HEK293T (cell line): ENCODE results near the gene PRRT2.

Experiments
- CTCF ChIA-PET: fragments of 350-600 bp; formaldehyde crosslinking; extraction: SDS; loops from one replicate; lab custom pipeline; 2021; ENCODE audit warnings: antibody characterized with exemption, inconsistent platforms; lab: Yijun Ruan, JAX
- POLR2A ChIA-PET: fragments of 350-600 bp; formaldehyde crosslinking; extraction: SDS; loops from one replicate; lab custom pipeline; 2020; ENCODE audit warnings: antibody characterized with exemption, inconsistent platforms; lab: Yijun Ruan, JAX
- DNase-seq: peaks from one replicate; pipeline ENCODE4 v3.0.0; 2012; ENCODE audit warnings: mixed read lengths; ENCODE audit errors: extremely low spot score
- ARNT ChIP-seq: fragments of 450-650 bp; IDR thresholded peaks from 2 replicates; pipeline ENCODE4 v1.6.1; 2017; ENCODE audit warnings: mild to moderate bottlenecking
- BHLHE40 ChIP-seq: fragments of 450-650 bp; IDR thresholded peaks from 2 replicates; pipeline ENCODE4 v1.6.1; 2016; ENCODE audit warnings: mild to moderate bottlenecking, moderate library complexity, borderline replicate concordance
- CTBP1 ChIP-seq: fragments of 450-650 bp; IDR thresholded peaks from 2 replicates; pipeline ENCODE4 v1.6.1; 2016; ENCODE audit warnings: borderline replicate concordance
- ELF4 ChIP-seq: fragments of 450-650 bp; IDR thresholded peaks from 2 replicates; pipeline ENCODE4 v1.6.1; 2017; ENCODE audit warnings: antibody characterized with exemption
- FOXA1 ChIP-seq: fragments of 450-650 bp; IDR thresholded peaks from 2 replicates; pipeline ENCODE4 v1.6.1; 2016; ENCODE audit warnings: mild to moderate bottlenecking
- FOXK2 ChIP-seq: fragments of 450-650 bp; IDR thresholded peaks from 2 replicates; pipeline ENCODE4 v1.6.1; 2016; ENCODE audit warnings: mild to moderate bottlenecking
- FOXM1 ChIP-seq: fragments of 450-650 bp; IDR thresholded peaks from 2 replicates; pipeline ENCODE4 v1.6.1; 2017; ENCODE audit warnings: mild to moderate bottlenecking, borderline replicate concordance
- HDGF ChIP-seq: fragments of 450-650 bp; IDR thresholded peaks from 2 replicates; pipeline ENCODE4 v1.6.1; 2017; ENCODE audit warnings: antibody characterized with exemption, borderline replicate concordance
- L3MBTL2 ChIP-seq: fragments of 450-650 bp; conservative IDR thresholded peaks from 2 replicates; pipeline ENCODE4 v1.6.1; 2016; ENCODE audit warnings: mild to moderate bottlenecking
- LEF1 ChIP-seq: fragments of 450-650 bp; IDR thresholded peaks from 2 replicates; pipeline ENCODE4 v1.6.1; 2017; ENCODE audit warnings: mild to moderate bottlenecking, borderline replicate concordance
- NFRKB ChIP-seq: fragments of 450-650 bp; IDR thresholded peaks from 2 replicates; pipeline ENCODE4 v1.6.1; 2016; ENCODE audit warnings: mild to moderate bottlenecking, moderate library complexity
- PKNOX1 ChIP-seq: fragments of 450-650 bp; IDR thresholded peaks from 2 replicates; pipeline ENCODE4 v1.6.1; 2016
- SP1 ChIP-seq: fragments of 450-650 bp; IDR thresholded peaks from 2 replicates; pipeline ENCODE4 v1.6.1; 2017
- SUZ12 ChIP-seq: fragments of 450-650 bp; IDR thresholded peaks from 2 replicates; pipeline ENCODE4 v1.6.1; 2016; ENCODE audit warnings: mild to moderate bottlenecking
- TARDBP ChIP-seq: fragments of 450-650 bp; IDR thresholded peaks from 2 replicates; pipeline ENCODE4 v1.6.1; 2016
- ZNF384 ChIP-seq: fragments of 450-650 bp; IDR thresholded peaks from 2 replicates; pipeline ENCODE4 v1.6.1; 2016

PRRT2 gene

GRCh38 chr16:29811896-29812665 is at the start of gene PRRT2:
Gene PRRT2 (plus strand): TSS chr16:29812193. CDS start chr16:29813055, 862 bp downstream.
- DNase-seq = peak; percentile 53
- ChIA-PET CTCF (interaction anchor here (0.8 to 1.4 kb wide), 4 partner anchors 37 to 1174 kb away, joined by 3 to 6 read pairs (median 4); no protein-coding TSS in a partner anchor), POLR2A (interaction anchor here (0.8 to 10.8 kb wide), 8 partner anchors 8 to 241 kb away, joined by 3 to 176 read pairs (median 5); partner anchors contain the start of genes KIF22, MAZ and TAOK2)
- no peak for TF ChIP-seq FOXA1
- TF ChIP-seq SUZ12 = no peak

- no peak for DNase-seq
- CTCF ChIA-PET = no interaction called here
- TF ChIP-seq PKNOX1 = no peak
- TF ChIP-seq TARDBP = no peak
- TF ChIP-seq CTBP1 = no peak
- TF ChIP-seq BHLHE40 = no peak
- no peak for TF ChIP-seq ZNF384
- TF ChIP-seq NFRKB = no peak
- POLR2A ChIA-PET = no interaction called here
Measured at GRCh38 chr16:29763326-29763725, 48.7 kb upstream of the PRRT2 start.

- TF ChIP-seq LEF1 (no peak), PKNOX1 (peak; percentile 90), ZNF384 (peak; percentile 33), CTBP1 (0 out of 2 replicates have a peak, but pooled peaks have one; percentile 5)
- DNase-seq = no peak
- CTCF ChIA-PET = no interaction called here
- POLR2A ChIA-PET = interaction anchor here (0.9 kb wide), 1 partner anchor 39 kb away, joined by 3 read pairs; no protein-coding TSS in a partner anchor
Measured at GRCh38 chr16:29765167-29766032, 46.6 kb upstream of the PRRT2 start.

- ChIA-PET POLR2A (interaction anchor here (1.2 kb wide), 1 partner anchor 23 kb away, joined by 4 read pairs; the partner anchor contains the start of gene KIF22), CTCF (no interaction called here)
- no peak for DNase-seq
- TF ChIP-seq HDGF (no peak), TARDBP (no peak), BHLHE40 (no peak), PKNOX1 (no peak), SP1 (no peak), SUZ12 (no peak), ELF4 (no peak), FOXA1 (no peak), L3MBTL2 (no peak), ARNT (no peak), FOXM1 (no peak)
Measured at GRCh38 chr16:29766571-29766970, 45.4 kb upstream of the PRRT2 start.

- POLR2A ChIA-PET = interaction anchor here (0.8 to 1.2 kb wide), 3 partner anchors 9 to 23 kb away, joined by 3 to 5 read pairs (median 4); partner anchors contain the start of gene KIF22
- TF ChIP-seq ELF4 = no peak
- no peak for TF ChIP-seq ZNF384
- TF ChIP-seq FOXA1 = no peak
- TF ChIP-seq NFRKB = no peak
- TF ChIP-seq TARDBP = no peak
- TF ChIP-seq ARNT = no peak
- no peak for TF ChIP-seq SP1
- TF ChIP-seq CTBP1 = no peak
- DNase-seq = no peak
- CTCF ChIA-PET = interaction anchor here (0.7 kb wide), 1 partner anchor 868 kb away, joined by 3 read pairs; no protein-coding TSS in a partner anchor
Measured at GRCh38 chr16:29767062-29767461, 44.9 kb upstream of the PRRT2 start.

- DNase-seq = no peak
- CTCF ChIA-PET = no interaction called here
- TF ChIP-seq ELF4 = no peak
- no peak for TF ChIP-seq NFRKB
- TF ChIP-seq L3MBTL2 = no peak
- no peak for TF ChIP-seq BHLHE40
- no peak for TF ChIP-seq PKNOX1
- TF ChIP-seq HDGF = no peak
- TF ChIP-seq CTBP1 = no peak
- TF ChIP-seq FOXK2 = no peak
- TF ChIP-seq TARDBP = no peak
- no peak for TF ChIP-seq SUZ12
- no peak for TF ChIP-seq ZNF384
- TF ChIP-seq FOXM1 = no peak
- no peak for TF ChIP-seq FOXA1
- TF ChIP-seq LEF1 = no peak
- TF ChIP-seq SP1 = no peak
- TF ChIP-seq ARNT = no peak
- POLR2A ChIA-PET = interaction anchor here (1.1 kb wide), 1 partner anchor 37 kb away, joined by 3 read pairs; the partner anchor contains the start of gene MAZ
Measured at GRCh38 chr16:29769507-29769906, 42.5 kb upstream of the PRRT2 start.
